NCI-H2081 treated with DMSO at 0.1 percent for 48 hours (cell line): ENCODE results near the gene SRP68.
"Not testable (repeated sequence)": the region's sequence is repeated elsewhere in the genome, so short reads cannot be mapped to it uniquely, and the experiment has no call there.

Experiments used
- DNase-seq: peaks from one replicate; lab custom pipeline; 2025; lab: John Stamatoyannopoulos, UW

SRP68 gene

DNA sequence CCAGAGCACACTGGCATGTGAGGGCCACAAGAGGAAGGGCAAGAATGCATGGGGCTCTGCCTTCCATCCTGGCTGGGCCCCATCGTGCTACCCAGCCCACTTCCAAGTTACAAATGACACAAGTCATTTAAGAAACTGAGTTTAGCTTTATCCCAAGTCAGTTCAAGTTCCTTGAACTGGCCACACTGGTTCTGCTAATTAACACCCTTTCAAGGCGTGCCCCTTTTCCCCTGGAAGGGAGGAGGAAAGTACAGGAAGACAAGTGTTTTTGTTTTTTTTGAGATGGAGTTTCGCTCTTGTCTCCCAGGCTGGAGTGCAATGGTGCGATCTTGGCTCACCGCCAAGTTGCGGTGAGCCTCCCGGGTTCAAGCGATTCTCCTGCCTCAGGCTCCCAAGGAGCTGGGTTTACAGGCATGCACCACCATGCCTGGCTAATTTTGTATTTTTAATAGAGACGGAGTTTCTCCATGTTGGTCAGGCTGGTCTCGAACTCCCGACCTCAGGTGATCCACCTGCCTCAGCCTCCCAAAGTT is 27.8 kb downstream of the SRP68 start:
- not testable (repeated sequence) for DNase-seq

DNA sequence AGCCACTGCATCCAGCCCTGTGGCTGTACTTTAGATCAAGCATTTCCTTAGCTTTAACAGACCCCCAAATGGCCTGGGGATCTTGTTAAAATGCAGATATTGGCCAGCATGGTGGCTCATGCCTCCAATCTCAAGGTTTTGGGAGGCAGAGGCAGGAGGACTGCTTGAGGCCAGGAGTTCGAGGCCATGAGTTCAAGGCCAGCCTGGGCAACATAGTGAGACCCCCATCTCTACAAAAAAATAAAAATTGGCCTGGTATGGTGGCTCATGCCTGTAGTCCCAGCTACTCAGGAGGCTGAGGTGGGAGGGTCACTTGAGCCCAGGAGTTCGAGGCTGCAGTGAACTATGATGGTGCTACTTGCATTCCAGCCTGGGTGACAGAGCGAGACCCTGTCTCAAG is 29.4 kb downstream of the SRP68 start:
- DNase-seq = not testable (repeated sequence)

DNA sequence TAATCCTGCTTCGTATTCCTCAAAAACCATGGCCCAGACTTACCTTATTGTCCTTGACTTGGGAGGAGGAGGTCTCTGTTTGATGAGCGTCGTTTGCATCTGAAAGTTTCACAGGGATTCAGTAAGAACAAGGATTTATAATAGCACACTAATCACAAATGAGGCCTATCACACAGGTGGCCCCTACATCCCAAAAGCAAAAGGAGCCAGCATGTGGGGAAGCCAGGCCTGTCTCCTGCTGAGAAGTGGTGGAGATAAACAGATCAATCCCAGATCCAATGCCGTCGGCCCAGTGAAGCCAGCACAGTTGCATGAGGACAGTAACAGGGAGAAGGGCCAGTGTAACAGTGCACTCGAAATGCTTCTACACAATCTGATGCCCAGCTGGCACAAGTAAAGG is 31.9 kb downstream of the SRP68 start:
- no peak for DNase-seq

DNA sequence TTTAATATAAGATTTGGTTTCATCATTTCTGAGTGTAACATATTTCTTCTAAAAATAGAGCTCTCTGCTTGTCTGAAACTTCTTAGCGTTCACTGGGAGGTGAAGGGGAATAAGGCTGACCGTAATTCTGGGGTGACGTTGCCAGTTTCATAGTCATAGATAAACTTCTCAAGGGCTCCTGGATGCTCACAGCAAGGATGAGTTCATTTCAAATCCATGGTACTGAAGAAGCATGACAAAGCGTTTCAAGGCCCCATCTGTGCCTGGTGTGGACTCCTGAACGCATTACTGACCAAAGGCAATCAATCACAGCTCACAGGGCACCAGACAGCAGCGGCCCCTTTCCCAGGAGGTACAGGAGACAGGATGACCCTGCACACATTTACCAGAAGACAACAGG is 33.2 kb downstream of the SRP68 start:
- DNase-seq = no peak

DNA sequence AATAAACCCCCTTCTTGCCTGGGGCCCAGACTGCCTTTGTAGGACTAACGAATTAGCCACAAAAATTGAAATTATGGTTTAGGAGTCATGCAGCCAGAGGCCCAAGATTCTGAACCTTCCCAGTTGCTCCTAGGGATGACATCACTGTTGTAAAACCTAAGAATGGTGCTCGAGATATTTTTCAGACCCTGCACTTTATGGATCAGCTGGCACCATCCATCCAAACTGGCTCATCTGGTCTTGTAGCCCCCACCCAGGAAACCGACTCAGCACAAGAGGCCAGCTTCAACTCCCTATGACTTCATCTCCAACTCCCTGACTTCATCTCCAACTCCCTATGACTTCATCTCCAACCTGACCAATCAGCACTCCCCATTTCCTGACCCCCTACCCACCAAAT is 34.3 kb downstream of the SRP68 start:
- no peak for DNase-seq

DNA sequence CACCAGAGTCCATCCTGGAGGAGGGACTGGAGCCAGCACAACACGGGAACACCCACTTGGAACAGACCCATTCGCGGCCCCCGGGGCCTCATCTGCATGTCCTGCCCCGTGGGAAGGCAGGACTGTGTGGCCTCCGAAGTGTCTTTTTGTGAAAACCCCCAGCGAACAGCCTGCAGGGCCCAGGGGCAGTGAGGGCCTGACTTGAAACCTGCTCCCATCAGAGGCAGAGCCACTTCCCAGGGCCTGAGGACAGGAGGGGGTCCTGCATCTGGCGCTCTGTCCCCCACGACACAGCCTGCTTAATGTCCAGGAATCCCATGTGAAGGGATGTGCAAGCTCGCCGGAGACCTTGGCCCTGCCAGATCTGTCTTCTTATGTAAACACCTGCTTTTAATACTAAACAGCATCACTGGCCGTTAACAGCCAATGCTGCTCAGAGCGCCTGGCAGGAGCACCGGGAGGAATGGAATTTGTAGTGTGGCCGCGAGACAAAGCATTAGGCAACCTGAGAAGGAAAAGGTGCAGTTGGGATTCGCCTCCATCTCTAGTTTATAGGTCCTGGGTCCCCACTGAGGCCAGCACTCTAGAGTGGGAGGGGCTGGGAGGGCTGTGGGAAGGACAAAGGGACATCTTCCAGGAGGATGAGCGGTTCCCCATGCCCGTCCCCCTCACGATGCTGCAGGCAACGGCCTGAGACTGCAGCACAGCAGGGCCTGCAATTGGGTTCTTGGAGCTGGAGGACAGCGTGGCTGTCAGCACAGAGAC is 35.6 kb downstream of the SRP68 start:
- DNase-seq = no peak

DNA sequence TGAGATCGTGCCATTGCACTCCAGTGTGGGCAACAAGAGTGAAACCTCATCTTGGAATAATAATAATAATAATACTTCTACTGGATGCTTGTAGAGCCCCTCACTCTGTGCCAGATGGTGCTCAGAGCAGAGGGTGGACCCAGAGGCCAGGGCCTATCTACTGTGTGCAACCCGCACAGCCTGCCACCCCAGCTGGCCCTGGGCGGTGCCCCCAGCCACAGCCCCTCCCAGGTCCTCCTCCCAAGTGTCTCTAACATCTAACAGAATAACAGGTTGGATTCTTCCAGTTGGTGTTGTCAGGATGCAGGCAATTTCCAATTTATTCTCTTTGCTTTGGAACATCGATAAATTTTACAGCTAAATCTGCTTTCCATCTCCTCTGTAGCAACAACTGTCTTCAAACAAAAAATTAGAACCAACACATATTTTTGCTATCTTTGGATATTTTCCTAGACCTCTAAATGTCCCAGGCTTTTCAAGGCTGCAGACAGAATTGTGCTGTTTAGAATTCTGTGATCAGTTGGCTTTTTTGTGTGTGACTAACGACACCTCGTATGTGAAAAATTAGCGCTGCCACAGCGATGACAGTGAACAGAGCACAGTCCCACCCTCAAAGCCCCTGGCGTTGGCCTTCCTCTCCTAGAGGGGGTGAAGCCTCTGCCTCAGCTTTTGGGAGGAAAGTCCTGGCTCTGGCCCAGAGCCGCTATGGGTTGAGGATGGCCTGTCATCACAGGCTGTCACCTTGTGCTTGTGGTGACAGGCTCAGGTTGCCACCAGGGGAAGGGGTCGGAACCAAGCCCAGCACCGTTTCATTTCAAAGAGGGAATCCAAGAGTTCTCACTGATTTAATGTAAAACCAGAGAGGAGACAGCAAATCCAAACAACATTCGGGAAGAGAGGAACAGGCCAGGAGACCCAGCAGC is 37.6 kb downstream of the SRP68 start:
- DNase-seq = no peak

DNA sequence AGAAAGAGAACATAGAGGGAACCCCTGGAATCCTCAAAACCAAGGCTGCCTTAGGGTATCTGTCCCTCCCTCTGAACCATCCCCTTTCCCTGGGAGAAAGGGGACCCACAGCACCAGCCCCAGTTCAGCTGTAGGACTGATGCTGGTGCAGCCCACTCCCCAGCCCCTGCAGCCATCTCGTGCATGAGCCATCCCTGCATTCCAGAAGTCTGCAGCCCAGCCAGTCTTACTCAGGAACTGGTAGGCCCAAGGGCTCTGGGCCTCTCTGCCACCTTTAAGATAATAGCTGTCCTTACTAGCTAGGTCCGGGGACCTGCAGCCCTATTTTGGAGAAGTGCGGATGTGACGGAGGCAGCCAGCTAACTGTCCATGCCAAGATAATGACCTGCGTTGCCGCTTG is 39.2 kb downstream of the SRP68 start:
- no peak for DNase-seq

DNA sequence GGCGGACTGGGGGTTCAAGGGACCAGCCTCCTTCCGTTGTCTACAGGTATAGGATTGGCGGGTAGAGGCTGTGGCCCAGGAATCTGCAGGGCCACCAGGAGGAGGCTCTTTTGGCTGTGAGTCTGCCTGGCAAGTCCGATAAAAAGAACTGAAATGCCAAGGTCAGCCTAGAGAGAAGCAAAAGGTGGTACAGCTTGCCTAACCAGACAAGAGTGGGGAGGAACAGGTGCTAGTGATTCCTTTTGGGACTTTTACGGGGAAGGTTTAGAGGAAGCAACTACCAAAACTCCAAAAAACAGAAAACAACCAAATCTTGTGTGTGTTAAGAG is 39.6 kb downstream of the SRP68 start:
- no peak for DNase-seq

DNA sequence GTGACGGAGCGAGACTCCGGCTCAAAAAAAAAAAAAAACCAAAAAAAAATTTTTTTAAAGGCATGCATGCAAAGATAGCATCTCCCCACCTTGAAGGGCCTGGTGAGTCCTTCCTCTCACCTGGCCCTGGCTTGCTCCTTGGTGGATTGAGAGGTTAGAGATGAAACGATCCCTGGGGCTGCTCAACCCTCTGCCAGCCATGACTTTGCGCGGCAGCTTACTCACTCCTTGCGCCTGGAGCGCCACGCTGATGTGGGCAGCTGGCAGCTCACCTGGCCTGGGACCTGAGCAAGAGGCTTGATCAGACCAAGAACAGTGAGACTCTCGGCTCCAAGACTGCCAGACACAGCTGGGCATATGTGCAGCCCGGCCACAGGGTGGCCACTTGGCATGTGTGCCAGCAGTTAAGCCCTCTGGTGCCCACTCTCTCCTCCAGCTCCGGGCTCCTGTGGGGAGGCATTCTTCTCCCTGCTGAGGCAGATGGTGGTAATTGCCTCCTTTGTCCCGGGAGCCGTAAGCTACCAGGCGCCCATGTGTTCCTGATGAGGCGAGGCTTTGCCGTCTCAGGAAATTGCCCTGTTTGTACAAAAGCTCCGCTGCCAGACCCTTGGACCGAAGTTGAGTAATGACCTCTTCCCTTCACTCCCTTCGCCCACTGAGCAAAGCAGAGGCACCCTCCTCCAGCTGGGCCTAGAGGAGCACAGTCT is 40.1 kb downstream of the SRP68 start:
- peak; percentile 46 for DNase-seq

DNA sequence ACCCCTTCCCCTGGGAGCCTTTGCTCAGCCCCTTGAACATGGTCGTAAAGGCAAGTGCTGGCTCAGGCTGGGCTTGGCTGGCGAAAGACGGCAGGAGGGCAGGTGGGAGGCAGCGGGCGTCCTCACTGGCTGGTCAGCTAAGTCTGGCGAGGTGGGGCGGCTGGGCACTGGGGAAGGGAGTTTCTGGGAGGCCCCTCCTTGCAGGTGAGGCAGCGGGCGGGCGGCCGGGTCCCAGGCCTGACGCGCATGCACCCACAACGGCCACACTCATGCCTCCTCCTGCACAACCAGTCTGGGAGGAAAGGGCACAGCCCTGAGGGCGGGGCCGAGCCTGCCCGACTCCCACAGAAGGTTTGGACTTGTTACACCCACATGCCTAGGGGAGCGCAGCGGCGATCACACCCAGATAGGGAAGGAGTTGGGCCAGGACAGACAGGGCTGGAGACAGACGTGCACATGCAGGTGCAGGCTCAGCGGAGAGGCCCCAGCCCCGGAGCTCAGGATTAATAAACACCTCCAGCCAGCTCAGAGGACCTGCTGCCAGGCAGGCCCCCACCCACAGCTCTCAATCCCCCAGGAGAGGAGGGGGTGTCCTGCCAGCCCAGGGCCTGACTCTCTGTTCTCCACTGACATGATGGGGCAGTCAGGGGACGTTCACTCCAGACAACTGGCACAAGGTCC is 45.0 kb downstream of the SRP68 start, which contains the start of gene EVPL:
TSS of gene EVPL (minus strand) at position 148 of the 681 bp plus-strand sequence. CDS start at position 40, 108 bp downstream.
- no peak for DNase-seq

DNA sequence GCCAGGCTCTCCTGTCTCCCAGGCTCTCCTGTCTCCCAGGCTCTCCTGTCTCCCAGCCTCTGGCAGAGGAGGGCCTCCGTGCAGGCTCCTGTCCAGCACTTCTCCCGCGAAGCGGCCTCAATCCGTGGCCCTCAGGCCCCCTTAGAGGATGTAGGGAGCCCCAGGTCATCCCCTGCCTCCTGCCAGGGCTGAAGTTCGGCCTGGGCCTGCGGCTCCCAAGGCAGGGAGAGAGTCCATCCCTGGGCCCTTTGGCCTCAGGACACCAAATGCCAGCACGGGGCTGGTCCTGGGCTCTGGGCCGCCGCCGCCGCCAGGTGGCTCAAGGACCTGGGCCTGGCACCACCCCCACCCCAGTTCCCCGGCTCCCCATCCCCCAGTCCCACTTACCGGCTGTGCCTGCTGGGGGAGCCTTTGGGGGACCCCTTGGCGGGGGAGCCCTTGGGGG is 45.6 kb downstream of the SRP68 start:
- DNase-seq = no peak

DNA sequence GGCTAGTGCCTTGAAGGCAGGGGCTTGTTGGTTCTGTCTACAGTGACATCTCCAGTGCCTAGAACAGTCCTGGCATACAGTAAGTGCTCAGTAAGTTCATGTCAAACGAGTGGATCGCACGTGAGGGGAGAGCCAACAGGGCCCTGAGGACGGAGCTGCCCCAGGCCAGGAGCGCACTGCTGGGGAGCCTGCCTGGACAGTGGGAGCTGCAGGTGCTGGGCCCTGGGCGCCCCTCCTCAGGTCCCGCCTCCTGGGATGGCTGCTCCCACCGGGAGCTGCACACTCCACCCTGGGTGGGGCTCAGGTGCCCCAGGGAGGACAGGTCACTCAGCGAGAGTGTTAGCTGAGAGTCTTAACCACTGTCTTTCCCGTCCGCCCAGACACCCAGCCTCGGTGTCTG is 47.0 kb downstream of the SRP68 start:
- DNase-seq = no peak

DNA sequence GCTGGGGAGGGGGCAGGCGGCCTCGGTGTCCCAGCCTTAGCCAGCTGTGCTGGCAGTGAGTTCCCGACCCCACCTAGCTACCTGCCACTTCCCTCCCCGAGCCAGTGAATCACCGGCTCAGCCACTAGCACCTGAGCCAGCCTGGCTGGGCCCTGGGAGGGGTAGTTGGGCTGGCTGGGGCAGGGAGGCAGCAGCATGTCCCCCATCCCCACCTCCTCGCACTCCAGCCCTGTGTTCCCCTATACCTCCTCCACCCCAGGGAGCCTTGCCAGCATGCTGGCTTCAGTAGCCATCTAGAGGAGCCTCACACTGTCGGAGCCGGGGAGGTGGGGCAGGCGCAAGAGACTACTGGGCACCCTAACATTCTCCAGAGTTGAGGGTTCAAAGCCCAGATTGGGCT is 48.0 kb downstream of the SRP68 start:
- DNase-seq = no peak

DNA sequence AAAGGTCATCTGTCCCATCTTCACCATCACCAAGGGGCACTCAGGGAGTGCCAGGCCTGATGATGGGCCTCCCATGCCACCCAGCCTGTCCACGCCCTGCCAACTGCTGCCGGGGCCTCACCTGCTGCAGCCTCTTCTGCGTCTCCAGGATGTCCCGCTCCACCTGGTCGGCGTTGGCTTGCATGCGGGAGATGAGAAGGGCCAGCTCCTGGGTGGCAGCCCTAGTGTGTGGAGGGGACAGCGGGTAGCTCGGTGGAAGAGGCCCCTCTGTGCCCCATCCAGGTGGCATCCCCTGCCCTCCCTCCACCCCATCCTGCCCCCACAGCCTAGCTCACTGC is 48.4 kb downstream of the SRP68 start:
- no peak for DNase-seq

DNA sequence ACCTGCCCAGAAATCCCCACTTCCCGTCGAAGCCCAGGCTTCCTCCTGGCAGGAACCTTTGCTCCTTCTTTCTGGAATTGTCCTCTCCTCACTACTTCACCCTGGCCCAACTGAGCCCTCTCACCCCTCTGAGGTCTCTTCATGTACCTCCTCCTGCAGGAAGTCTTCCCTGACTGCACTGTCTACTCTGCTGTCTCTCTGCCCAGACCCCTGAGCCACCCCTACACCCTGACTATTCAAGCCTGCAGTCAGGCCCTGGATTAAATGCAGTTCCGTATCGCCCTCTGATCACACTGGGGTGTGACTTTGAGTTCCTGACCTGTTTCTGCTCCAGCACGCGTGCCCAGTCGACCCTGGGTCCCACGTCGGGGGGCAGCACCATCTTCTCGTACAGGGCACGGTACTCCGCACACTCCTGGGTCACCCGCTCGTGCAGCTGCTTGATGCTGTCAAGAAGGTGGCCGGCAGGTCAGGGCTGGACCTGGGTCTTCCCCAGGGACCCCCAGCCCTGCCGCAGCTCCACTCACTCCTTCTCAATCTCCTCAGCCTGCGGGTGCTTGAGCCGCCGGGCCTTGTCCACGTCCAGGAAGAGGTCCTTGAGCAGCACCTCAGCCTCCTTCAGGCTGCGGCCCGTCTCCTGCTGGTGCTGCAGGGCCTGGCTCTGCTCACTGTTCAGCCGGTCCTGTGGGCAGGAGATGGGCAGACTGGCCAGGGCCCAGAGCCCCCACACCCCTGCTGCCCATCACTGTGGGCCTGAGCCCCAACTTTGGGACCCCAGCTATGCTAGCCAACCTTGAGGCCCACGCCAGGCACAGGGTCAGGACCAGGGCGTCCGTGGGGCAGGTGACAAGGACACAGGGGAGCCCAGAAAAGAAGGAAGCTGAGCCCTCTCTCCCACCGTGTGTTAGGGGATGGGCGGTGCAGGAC is 49.1 kb downstream of the SRP68 start:
- DNase-seq = no peak

DNA sequence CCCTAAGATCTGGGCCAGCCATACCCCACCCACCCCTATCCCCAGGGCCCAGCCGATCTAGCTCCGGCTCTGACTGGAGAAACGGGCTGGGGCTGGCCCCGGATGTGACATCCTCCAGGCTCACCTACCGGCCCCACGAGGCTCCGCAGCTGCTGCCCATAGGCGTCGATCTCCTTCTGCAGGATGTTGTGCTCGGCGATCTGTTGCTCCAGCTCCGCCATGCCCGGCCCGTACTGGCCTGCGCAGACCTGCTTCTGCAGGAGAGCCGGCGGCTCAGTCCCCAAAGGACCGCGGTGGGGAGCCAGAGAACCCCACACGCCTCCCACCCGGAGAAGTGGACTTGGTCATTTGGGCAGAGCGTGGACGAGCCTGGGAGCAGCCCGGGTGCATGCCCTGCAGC is 50.0 kb downstream of the SRP68 start:
- no peak for DNase-seq

DNA sequence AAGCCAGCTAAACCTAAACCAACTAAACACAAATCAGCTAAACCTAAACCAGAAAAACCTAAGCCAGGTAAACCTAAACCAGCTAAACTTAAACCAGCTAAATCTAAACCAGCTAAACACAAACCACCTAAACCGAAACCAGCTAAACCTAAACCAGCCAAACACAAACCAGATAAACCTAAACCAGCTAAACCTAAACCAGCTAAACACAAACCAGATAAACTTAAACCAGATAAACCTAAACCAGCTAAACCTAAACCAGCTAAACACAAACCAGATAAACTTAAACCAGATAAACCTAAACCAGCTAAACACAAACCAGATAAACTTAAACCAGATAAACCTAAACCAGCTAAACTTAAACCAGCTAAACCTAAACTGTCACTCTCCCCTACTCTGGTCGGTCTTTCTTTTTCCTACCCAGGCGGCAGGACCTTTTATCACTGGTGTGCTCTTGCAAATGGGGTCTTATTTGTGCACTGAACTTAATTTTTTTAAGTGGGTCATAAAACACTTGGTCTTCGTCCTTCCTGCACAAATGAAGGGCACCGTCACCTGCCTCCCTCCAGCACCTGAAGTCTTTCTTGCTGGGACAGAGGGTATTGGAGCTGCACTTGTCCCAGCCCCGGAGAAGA is 52.4 kb downstream of the SRP68 start:
- no peak for DNase-seq

DNA sequence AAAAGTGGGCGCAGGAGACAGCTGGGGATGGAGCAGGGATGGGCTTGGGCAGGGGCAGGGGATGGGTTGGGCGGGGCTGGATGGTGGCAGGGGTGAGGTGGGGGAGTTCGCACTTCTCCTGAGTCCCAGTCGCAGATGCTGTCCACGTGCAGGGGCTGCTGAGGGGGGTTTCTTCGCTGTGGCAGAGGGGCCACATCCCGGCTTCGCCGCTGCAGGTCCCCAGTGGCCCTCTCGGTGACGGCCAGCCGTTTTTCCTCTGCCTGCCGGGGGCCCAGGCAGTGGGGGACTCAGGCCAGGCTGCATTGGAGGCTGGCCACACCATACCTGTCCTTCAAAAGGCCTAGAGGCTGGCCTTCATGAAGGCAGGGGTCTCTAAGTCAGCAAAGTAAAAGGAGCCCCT is 53.5 kb downstream of the SRP68 start:
- DNase-seq = no peak

DNA sequence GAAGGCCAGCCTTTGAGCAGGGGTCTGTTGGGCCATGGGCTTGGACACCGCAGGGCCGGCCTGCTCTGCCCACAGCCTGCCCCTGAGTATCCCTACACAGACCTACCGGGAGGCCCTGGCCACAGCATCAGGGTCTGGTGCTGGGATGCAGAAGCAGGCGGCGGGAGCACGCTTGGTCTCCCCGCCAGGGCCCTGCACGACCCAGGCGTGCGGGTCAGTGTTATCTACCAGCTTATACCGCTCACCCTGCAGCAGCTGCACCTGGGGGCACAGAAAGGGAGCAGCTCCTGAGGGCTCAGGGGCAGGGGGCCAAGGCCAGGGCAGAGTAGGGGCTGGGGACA is 54.0 kb downstream of the SRP68 start:
- no peak for DNase-seq
